ENCODE results near the gene SLC9A1. TPM values are rescaled to one million over a fixed set of nuclear protein-coding genes. Genes with fewer than 3 reads are reported as not detected.

SLC9A1 gene
- total and polyA plus RNA-seq, 10 of the 15 experiments (the other 5 are each of a cell fraction or from before 2014, with no cell fraction given): 0.87 to 21.4 (median 4.3) TPM

DNA sequence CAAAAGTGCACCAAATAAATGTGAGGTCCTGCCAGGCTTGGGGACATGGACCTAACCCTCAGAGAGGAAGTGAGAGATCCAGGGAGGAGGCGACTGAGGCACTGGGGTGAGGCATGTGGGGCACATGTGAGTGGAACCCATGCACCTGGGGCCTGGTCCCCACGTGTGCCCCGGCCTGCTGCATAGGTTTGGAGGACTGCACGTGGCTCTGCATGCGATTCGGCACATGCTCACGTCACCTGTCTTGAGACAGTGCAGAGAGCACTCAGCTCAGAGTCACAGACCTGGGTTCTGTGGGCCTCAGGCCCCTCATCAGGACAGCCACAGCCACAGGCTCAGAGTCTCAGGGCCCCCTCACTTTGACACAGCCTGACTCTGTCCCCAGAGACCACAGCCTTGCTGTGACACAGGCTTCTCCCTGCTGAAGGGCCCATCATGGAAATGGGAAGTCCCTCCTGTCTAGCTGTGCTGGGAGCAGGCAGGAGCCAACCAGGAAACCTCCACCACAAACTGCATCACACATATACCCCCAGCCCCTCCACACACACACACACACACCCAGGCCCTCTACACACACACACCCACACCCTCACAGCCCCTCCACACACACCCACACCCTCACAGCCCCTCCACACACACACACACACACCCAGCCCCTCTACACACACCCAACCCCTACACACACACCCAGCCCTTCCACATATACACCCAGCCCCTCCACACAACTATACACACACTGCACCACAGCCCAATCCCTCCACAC lies 48.2 kb downstream of the SLC9A1 start (continued):
- TF ChIP-seq PRDM15 (CRISPR knock-in tag; IDR thresholded peaks at IDR 0.05): no peak
- peak; percentile 88 for TF ChIP-seq RAD51 (IDR thresholded peaks at IDR 0.05)
- no peak for TF ChIP-seq SRF (IDR thresholded peaks at IDR 0.05; ENCODE audit: low read depth in 2 of 2, low read length in 2 of 2)
- TF ChIP-seq MYC (IDR thresholded peaks at IDR 0.05; ENCODE audit: insufficient read depth, insufficient read length, insufficient replicate concordance, low read length, severe bottlenecking): peak; percentile 49
- TF ChIP-seq E2F4 (IDR thresholded peaks at IDR 0.05; ENCODE audit: low read depth, low read length): no peak
- TF ChIP-seq KAT2A (conservative IDR thresholded peaks at IDR 0.05; ENCODE audit: control insufficient read depth, low read depth, low read length): no peak
- TF ChIP-seq CEBPB (IDR thresholded peaks at IDR 0.05; ENCODE audit: borderline replicate concordance in 1 of 2, low read depth in 2 of 2, low read length in 2 of 2): no peak
- no peak for TF ChIP-seq SP1 (IDR thresholded peaks at IDR 0.05; ENCODE audit: low read depth, low read length)
- TF ChIP-seq RELA (IDR thresholded peaks at IDR 0.05; ENCODE audit: borderline replicate concordance, partially characterized antibody): peak; percentile 26
- TF ChIP-seq, protein P1, sequence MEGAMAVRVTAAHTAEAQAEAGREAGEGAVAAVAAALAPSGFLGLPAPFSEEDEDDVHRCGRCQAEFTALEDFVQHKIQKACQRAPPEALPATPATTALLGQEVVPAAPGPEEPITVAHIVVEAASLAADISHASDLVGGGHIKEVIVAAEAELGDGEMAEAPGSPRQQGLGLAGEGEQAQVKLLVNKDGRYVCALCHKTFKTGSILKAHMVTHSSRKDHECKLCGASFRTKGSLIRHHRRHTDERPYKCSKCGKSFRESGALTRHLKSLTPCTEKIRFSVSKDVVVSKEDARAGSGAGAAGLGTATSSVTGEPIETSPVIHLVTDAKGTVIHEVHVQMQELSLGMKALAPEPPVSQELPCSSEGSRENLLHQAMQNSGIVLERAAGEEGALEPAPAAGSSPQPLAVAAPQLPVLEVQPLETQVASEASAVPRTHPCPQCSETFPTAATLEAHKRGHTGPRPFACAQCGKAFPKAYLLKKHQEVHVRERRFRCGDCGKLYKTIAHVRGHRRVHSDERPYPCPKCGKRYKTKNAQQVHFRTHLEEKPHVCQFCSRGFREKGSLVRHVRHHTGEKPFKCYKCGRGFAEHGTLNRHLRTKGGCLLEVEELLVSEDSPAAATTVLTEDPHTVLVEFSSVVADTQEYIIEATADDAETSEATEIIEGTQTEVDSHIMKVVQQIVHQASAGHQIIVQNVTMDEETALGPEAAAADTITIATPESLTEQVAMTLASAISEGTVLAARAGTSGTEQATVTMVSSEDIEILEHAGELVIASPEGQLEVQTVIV (IDR thresholded peaks at IDR 0.05; ENCODE audit: borderline replicate concordance, partially characterized antibody): no peak
- TF ChIP-seq BRCA1 (IDR thresholded peaks at IDR 0.05; ENCODE audit: low read depth, low read length): no peak
- TF ChIP-seq HCFC1 (IDR thresholded peaks at IDR 0.05; ENCODE audit: low read length): no peak
- no peak for TF ChIP-seq CEBPZ (IDR thresholded peaks at IDR 0.05; ENCODE audit: low read depth, low read length)
- no peak for TF ChIP-seq MTA3 (IDR thresholded peaks at IDR 0.05; ENCODE audit: borderline replicate concordance, low read length)
- TF ChIP-seq, protein P2, sequence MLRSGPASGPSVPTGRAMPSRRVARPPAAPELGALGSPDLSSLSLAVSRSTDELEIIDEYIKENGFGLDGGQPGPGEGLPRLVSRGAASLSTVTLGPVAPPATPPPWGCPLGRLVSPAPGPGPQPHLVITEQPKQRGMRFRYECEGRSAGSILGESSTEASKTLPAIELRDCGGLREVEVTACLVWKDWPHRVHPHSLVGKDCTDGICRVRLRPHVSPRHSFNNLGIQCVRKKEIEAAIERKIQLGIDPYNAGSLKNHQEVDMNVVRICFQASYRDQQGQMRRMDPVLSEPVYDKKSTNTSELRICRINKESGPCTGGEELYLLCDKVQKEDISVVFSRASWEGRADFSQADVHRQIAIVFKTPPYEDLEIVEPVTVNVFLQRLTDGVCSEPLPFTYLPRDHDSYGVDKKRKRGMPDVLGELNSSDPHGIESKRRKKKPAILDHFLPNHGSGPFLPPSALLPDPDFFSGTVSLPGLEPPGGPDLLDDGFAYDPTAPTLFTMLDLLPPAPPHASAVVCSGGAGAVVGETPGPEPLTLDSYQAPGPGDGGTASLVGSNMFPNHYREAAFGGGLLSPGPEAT (IDR thresholded peaks at IDR 0.05; ENCODE audit: low read depth): peak; percentile 79
- no peak for TF ChIP-seq CBFB (IDR thresholded peaks at IDR 0.05; ENCODE audit: low read depth)

Data from GM12878 (cell line).